Smooth muscle cell (in vitro differentiated cells): ENCODE results near the gene CENPM. TPM values are rescaled to one million over a fixed set of nuclear protein-coding genes. Genes with fewer than 3 reads are reported as not detected.

Experiments
- DNase-seq: peaks from one replicate; lab custom pipeline; 2025; ENCODE audit not compliant: unreplicated experiment; lab: John Stamatoyannopoulos, UW
- H2AFZ ChIP-seq: fragments of 200-600 bp; sonication (generic); 2 replicates; pipeline ENCODE4 v1.6.0; 2016; ENCODE audit warnings: antibody characterized with exemption, low read depth, mild to moderate bottlenecking
- H3F3A ChIP-seq: fragments of 200-600 bp; sonication (generic); 2 replicates; pipeline ENCODE4 v1.6.0; 2017; ENCODE audit warnings: antibody characterized with exemption, low read depth
- H3K27ac ChIP-seq: fragments of 200-600 bp; sonication (generic); 2 replicates; pipeline ENCODE4 v1.5.1; 2016; ENCODE audit warnings: low read depth, mild to moderate bottlenecking
- H3K27me3 ChIP-seq: fragments of 200-600 bp; sonication (generic); 2 replicates; pipeline ENCODE4 v1.6.1; 2016; ENCODE audit warnings: low read depth, mild to moderate bottlenecking
- H3K36me3 ChIP-seq: fragments of 200-600 bp; sonication (generic); 2 replicates; pipeline ENCODE4 v1.5.1; 2016; ENCODE audit warnings: low read depth
- H3K4me1 ChIP-seq: fragments of 200-600 bp; sonication (generic); 2 replicates; pipeline ENCODE4 v1.5.1; 2016; ENCODE audit warnings: low read depth
- H3K4me2 ChIP-seq: fragments of 200-600 bp; sonication (generic); 2 replicates; pipeline ENCODE4 v1.6.0; 2016; ENCODE audit warnings: mild to moderate bottlenecking
- H3K4me3 ChIP-seq: fragments of 200-600 bp; sonication (generic); 2 replicates; pipeline ENCODE4 v1.5.1; 2016; ENCODE audit warnings: mild to moderate bottlenecking
- H3K79me2 ChIP-seq: fragments of 200-600 bp; sonication (generic); 2 replicates; pipeline ENCODE4 v1.6.0; 2016; ENCODE audit warnings: low read depth, mild to moderate bottlenecking
- H3K9ac ChIP-seq: fragments of 200-600 bp; sonication (generic); 2 replicates; pipeline ENCODE4 v1.6.0; 2016; ENCODE audit warnings: low read depth
- H3K9me3 ChIP-seq: fragments of 200-600 bp; sonication (generic); replicated peaks from 2 replicates; pipeline ENCODE4 v1.5.1; 2016; ENCODE audit warnings: low read depth
- H4K20me1 ChIP-seq: fragments of 200-600 bp; sonication (generic); 2 replicates; pipeline ENCODE4 v1.6.0; 2016; ENCODE audit warnings: low read depth
- WGBS: methylation state at CpG from one replicate; pipeline ENCODE4 v1.1.7; 2016; ENCODE audit warnings: low lambda C conversion rate; 5-methylcytosine and 5-hydroxymethylcytosine counted together
- polyA plus RNA-seq: library from polyadenylated mRNA; unstranded; fragments of >200 nt; fragmentation: Nextera tagmentation; extraction: Ambion mirVana; gene quantifications from 2 replicates; pipeline ENCODE4 v1.2.1, GENCODE V29; 2016
- total RNA-seq: library from RNA; depleted of rRNA; stranded (reverse); fragments of >200 nt; gene quantifications from 2 replicates; pipeline ENCODE4 v1.2.3, GENCODE V29; 2014
- TF ChIP-seq, protein P1 (sequence below): fragments of 200-600 bp; sonication (generic); IDR thresholded peaks from 2 replicates; pipeline ENCODE4 v1.5.1; 2017; ENCODE audit warnings: borderline replicate concordance, mild to moderate bottlenecking, antibody characterized with exemption; ENCODE audit not compliant: insufficient read depth, poor library complexity, severe bottlenecking

The CENPM gene
- total and polyA plus RNA-seq, 2 experiments from 2014 or later = 5.6 to 16.0 TPM

DNA sequence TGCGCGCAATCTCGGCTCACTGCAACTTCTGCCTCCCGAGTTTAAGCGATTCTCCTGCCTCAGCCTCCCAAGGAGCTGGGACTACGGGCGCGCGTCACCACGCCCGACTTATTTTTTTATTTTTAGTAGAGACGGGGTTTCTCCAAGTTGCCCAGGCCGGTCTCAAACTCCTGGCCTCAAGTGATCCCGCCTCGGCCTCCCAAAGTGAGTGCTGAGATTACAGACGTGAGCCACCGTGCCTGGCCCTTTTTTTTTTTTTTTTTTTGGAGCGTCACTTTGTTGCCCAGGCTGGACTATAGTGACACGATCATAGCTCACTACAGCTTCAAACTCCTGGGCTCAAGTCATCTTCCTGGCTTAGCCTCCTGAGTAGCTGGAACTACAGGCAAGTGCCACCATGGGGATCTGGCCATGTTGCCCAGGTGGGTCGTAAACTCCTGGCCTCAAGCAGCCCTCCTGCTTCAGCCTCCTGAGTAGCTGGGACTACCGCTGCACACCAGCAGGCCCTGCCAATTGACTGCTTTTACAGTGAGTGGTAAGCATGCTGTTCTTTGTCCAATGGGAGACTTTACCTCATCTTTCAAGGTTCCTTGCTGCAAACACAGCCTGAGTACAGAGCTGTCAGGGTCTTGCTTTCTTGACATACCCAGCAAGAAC lies 600 bp upstream of the CENPM start:
- Histone ChIP-seq H3K27ac (no peak overlapping the region), H3K4me2 (peak overlapping the region; percentile 89)
- TF ChIP-seq, protein P1, sequence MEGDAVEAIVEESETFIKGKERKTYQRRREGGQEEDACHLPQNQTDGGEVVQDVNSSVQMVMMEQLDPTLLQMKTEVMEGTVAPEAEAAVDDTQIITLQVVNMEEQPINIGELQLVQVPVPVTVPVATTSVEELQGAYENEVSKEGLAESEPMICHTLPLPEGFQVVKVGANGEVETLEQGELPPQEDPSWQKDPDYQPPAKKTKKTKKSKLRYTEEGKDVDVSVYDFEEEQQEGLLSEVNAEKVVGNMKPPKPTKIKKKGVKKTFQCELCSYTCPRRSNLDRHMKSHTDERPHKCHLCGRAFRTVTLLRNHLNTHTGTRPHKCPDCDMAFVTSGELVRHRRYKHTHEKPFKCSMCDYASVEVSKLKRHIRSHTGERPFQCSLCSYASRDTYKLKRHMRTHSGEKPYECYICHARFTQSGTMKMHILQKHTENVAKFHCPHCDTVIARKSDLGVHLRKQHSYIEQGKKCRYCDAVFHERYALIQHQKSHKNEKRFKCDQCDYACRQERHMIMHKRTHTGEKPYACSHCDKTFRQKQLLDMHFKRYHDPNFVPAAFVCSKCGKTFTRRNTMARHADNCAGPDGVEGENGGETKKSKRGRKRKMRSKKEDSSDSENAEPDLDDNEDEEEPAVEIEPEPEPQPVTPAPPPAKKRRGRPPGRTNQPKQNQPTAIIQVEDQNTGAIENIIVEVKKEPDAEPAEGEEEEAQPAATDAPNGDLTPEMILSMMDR = no peak

DNA sequence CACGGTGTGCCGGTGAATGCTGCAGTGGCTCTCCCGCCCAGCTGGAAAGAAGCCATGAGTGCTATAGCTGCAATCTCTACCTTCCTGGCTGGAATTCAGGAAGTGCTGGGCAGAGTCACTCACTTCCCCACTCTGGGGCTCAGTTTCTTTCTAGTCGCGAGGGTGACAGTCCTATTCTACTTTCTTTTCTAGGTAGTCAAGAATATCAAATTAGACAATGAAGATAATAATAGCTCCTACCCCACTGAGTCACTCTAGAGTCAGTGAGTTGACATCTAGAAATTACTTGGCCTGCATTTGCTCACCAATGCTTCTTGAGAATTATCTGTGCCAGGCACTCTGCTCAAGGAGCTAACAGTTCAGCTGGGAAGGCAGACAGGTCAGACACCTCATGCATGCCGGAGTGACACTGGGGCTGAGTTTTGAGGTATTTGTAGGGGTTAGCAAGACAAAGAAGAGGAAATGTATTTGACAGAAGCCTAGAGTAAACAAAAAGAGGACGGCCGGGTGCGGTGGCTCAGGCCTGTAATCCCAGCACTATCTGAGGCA lies 3.2 kb downstream of the CENPM start:
- Histone ChIP-seq H4K20me1 (no peaks in the 10 kb centered on the region), H3K36me3 (no peaks in the 10 kb centered on the region), H3K4me2 (no peak overlapping the region), H3K79me2 (no peaks in the 10 kb centered on the region), H3K4me3 (no peak overlapping the region), H3K27me3 (no peaks in the 10 kb centered on the region), H3K9me3 (no peaks in the 10 kb centered on the region), H3K4me1 (peaks cover 5% of the 10 kb centered on the region), H3F3A (peaks cover 7% of the 10 kb centered on the region), H3K9ac (no peak overlapping the region), H3K27ac (no peak overlapping the region), H2AFZ (no peak overlapping the region)
- DNase-seq = no peak
- TF ChIP-seq, protein P1 = no peak
- WGBS = 93% methylated on average over 9 of the region's 9 CpGs

More for the DNA sequence above, 600 bp upstream of the CENPM start:
- H3F3A ChIP-seq = no peaks in the 10 kb centered on the region
- no peaks in the 10 kb centered on the region for H3K36me3 ChIP-seq
- H3K27me3 ChIP-seq = no peaks in the 10 kb centered on the region
- peak overlapping the region; percentile 92 for H2AFZ ChIP-seq
- no peak for DNase-seq
- H3K4me3 ChIP-seq = peak overlapping the region; percentile 67
- H3K9ac ChIP-seq = no peak overlapping the region
- peaks cover 11% of the 10 kb centered on the region for H3K4me1 ChIP-seq
- H3K9me3 ChIP-seq = no peaks in the 10 kb centered on the region
- no peaks in the 10 kb centered on the region for H4K20me1 ChIP-seq
- 88% methylated on average over 21 of the region's 21 CpGs for WGBS
- no peaks in the 10 kb centered on the region for H3K79me2 ChIP-seq

DNA sequence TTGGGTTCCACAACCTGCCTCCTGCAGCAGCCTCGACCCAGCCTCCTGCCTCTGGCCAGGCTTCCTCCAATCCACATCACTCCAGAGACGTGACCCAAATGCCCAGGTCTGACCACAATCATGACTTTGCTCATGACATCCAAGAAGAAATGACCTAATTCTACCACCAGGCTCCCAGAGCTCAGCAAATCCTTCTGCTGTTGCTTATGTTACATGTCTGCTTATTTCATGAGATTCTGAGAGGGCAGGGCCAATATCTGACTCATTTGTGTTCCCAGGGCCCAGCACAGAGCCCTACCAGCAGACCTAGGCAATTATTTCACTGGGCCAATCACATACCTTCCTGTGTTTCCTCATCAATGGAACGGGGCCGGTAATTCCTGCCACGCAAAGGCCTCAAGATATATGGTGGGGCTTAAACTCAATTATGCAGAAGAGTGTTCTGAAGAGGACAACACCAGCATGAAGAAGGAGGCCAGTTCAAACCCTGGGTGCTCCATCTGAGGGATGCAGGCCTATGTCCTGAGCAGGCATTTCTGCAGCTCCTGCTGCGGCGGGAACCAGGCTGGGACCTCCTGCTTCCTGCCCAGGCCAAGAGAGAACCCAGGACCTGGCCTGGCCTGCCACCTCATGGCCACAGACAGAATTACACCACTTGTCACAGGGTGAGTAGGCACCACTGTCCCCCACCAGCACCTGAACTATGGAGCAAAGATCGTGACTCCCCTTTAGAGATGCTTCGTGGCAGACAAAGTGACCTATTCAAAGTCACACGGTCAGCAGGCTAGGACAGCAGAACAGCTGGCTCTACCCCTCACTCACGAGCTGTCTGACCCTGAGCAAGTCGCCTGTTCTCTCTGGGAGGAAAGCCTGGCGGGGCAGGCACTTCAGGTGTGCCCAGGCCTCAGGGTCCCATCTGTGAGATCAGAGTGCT lies 5.9 kb downstream of the CENPM start:
- Histone ChIP-seq H3F3A (peaks cover 7% of the 10 kb centered on the region), H3K9ac (no peak overlapping the region), H3K27me3 (no peaks in the 10 kb centered on the region), H3K9me3 (no peaks in the 10 kb centered on the region), H3K4me1 (no peaks in the 10 kb centered on the region), H4K20me1 (no peaks in the 10 kb centered on the region), H3K4me3 (no peak overlapping the region), H3K27ac (peak overlapping the region; percentile 74), H3K79me2 (no peaks in the 10 kb centered on the region), H3K4me2 (no peak overlapping the region), H3K36me3 (no peaks in the 10 kb centered on the region), H2AFZ (no peak overlapping the region)
- TF ChIP-seq, protein P1 = peak; percentile 86
- peak; percentile 55 for DNase-seq
- 51% methylated on average over 13 of the region's 13 CpGs for WGBS
